ENCODE measurements around the gene OFD1. TPM values are rescaled to one million over a fixed set of nuclear protein-coding genes. Genes with fewer than 3 reads are reported as not detected.

The OFD1 gene
- total and polyA plus RNA-seq, 12 donors, result 7.6 to 51.5 (median 9.2) TPM

DNA sequence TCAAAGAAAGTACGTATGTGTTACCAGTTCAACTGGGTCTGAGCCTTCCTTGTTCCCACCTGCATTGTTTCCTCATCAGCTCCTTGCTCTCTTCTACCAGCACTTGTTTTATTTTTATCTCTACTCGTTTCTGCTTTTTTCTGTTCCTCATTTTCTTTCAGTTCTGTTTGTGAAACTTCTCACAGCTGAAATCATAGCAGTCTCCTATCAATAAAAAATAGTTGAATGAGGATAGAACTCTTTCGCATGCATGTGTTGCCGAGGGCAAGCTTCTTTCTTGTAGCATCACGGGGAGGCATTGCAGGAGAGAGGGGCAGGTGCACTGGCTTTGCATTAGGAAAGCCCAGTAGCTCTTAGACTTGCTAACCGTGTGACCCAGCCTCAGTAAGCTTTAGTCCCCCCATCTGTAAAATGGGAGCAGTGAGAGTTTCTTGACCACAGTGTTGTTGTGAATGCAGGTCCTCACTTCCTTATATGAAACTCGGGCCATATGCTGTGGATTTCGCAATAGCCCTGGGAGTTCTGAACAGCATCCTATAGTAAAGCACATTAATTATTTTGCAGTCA, 24.7 kb downstream of the OFD1 start:
- H3K27me3 ChIP-seq, result no peaks in the 10 kb centered on the region
- peaks cover 0 to 19% (median 13%) of the 10 kb centered on the region in 9 donors for H3K4me1 ChIP-seq
- H3K27ac ChIP-seq, result no peak overlapping the region
- H3K36me3 ChIP-seq, result peaks cover 0 to 84% (median 16%) of the 10 kb centered on the region in 9 donors
- intact Hi-C loops (cut with DNase I), result loop anchor here in 2 of 10 donors (10.0 kb wide), 2 partner anchors 254 to 276 kb away; no protein-coding TSS in a partner anchor
- DNase-seq (no peak), ATAC-seq (no peak)
- no peak for TF ChIP-seq CTCF (IDR thresholded peaks at IDR 0.05)
- H3K9me3 ChIP-seq, result no peaks in the 10 kb centered on the region
- WGBS, 2 donors, result 88 to 92% methylated on average over 8 of the region's 8 CpGs
- no peak overlapping the region for H3K4me3 ChIP-seq

DNA sequence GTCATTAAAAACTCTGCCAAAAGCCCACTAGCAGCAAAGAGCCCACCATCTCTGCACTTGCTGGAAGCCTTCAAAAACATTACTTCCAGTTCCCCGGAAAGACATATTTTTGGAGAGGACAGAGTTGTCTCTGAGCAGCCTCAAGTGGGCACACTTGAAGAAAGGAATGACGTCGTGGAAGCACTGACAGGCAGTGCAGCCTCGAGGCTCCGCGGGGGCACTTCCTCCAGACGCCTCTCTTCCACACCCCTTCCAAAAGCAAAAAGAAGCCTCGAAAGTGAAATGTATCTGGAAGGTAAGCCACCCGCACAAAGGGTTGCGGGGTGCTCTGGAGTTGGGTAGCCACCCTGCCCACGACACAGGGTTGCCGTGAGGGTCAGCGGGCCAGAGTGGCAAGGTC, 25.9 kb downstream of the OFD1 start:
- no peak for TF ChIP-seq CTCF (IDR thresholded peaks at IDR 0.05)
- H3K4me1 ChIP-seq, result peaks cover 0 to 31% (median 23%) of the 10 kb centered on the region in 9 donors
- WGBS, 2 donors, result 70 to 74% methylated on average over 13 of the region's 13 CpGs
- H3K27ac ChIP-seq, result no peak overlapping the region
- peaks cover 0 to 73% (median 16%) of the 10 kb centered on the region in 9 donors for H3K36me3 ChIP-seq
- DNase-seq, result no peak
- intact Hi-C loops (cut with DNase I), result loop anchor here in 2 of 10 donors (5.0 to 10.0 kb wide), 2 partner anchors 108 to 274 kb away; partner anchors contain the start of gene TCEANC (in 1 of the 2)
- H3K27me3 ChIP-seq, result no peaks in the 10 kb centered on the region
- no peak overlapping the region for H3K4me3 ChIP-seq
- no peak for ATAC-seq
- H3K9me3 ChIP-seq, result no peaks in the 10 kb centered on the region

GRCh38 chrX:13761606-13762414, 27.3 kb downstream of the OFD1 start:
- H3K36me3 ChIP-seq, result peaks cover 0 to 64% (median 16%) of the 10 kb centered on the region in 9 donors
- no peak overlapping the region for H3K4me3 ChIP-seq
- DNase-seq, result no peak
- 64 to 67% methylated on average over 7 of the region's 7 CpGs for WGBS, 2 donors
- TF ChIP-seq CTCF (IDR thresholded peaks at IDR 0.05), result no peak
- no peaks in the 10 kb centered on the region for H3K27me3 ChIP-seq
- H3K9me3 ChIP-seq, result no peaks in the 10 kb centered on the region
- H3K4me1 ChIP-seq, result peaks cover 0 to 40% (median 23%) of the 10 kb centered on the region in 9 donors
- no peak for ATAC-seq
- H3K27ac ChIP-seq, result peak overlapping the region in 1 of 10 donors; percentile 77
- intact Hi-C loops (cut with DNase I), result loop anchor here in 2 of 10 donors (5.0 to 10.0 kb wide), 2 partner anchors 110 to 273 kb away; partner anchors contain the start of gene TCEANC (in 1 of the 2)

- Histone ChIP-seq H3K27me3 (no peaks in the 10 kb centered on the region), H3K4me3 (peak overlapping the region in 1 of 10 donors; percentile 13), H3K4me1 (peaks cover 0 to 40% (median 23%) of the 10 kb centered on the region in 9 donors), H3K36me3 (peaks cover 0 to 62% (median 8%) of the 10 kb centered on the region in 9 donors), H3K9me3 (no peaks in the 10 kb centered on the region), H3K27ac (peak overlapping the region in 9 of 10 donors; percentile 22 to 77 (median 39))
- WGBS, 2 donors, result 20 to 27% methylated on average over 8 of the region's 8 CpGs
- DNase-seq (peak; percentile 34 to 42), ATAC-seq (peak; percentile 33 to 90 (median 80))
- intact Hi-C loops (cut with DNase I), result loop anchor here in 2 of 10 donors (5.0 to 10.0 kb wide), 2 partner anchors 111 to 271 kb away; partner anchors contain the start of gene TCEANC (in 1 of the 2)
- peak in 2 of 9 donors; percentile 13 to 26 for TF ChIP-seq CTCF (IDR thresholded peaks at IDR 0.05)
Measured at GRCh38 chrX:13763489-13763888, 28.9 kb downstream of the OFD1 start.
